OCI-LY7 (cell line): ENCODE results near the gene PPCS.

Experiments
- CTCF ChIP-seq: fragments of 200-600 bp; sonication (generic); conservative IDR thresholded peaks from 2 replicates; pipeline ENCODE4 v1.5.1; 2014; ENCODE audit warnings: mild to moderate bottlenecking, antibody characterized with exemption, low read length, moderate library complexity, mixed read lengths
- EZH2phosphoT487 ChIP-seq: fragments of 200-600 bp; sonication (generic); IDR thresholded peaks from 2 replicates; pipeline ENCODE4 v1.6.1; 2018; ENCODE audit warnings: low read depth, borderline replicate concordance, mild to moderate bottlenecking, mixed run types, antibody characterized with exemption, low read length, moderate library complexity, mixed read lengths

- TF ChIP-seq CTCF, result no peak
- no peak for TF ChIP-seq EZH2phosphoT487
Measured at GRCh38 chr1:42429603-42430002, 26.7 kb upstream of the PPCS start.
